ENCODE data around the gene CBLN3. TPM values are rescaled to one million over a fixed set of nuclear protein-coding genes. Genes with fewer than 3 reads are reported as not detected.

Gene CBLN3
- total and polyA plus RNA-seq, 2 donors (not counting 1 experiment from before 2014, with no cell fraction given) = 2.7 to 5.3 TPM

GRCh38 chr14:24399447-24399822 is 30.0 kb downstream of the CBLN3 start:
- Histone ChIP-seq H3K9ac (ENCODE audit: insufficient read depth, low read length) (no peak overlapping the region), H3K79me2 (ENCODE audit: control insufficient read depth, insufficient read depth, low read length) (no peaks in the 10 kb centered on the region), H2AFZ (ENCODE audit: low read length) (peak overlapping the region; percentile 38), H3K4me3 (replicated peaks in 1 of 4; ENCODE audit: control extremely low read depth in 1 of 4, insufficient read depth in 1 of 4, low read depth in 3 of 4, low read length in 4 of 4) (peak overlapping the region; percentile 51 to 71 (median 58)), H3K36me3 (ENCODE audit: control insufficient read depth, insufficient read depth, low read length) (no peaks in the 10 kb centered on the region), H4K20me1 (ENCODE audit: control insufficient read depth, extremely low read depth, insufficient read depth, low read length) (no peaks in the 10 kb centered on the region), H3K27me3 (ENCODE audit: control insufficient read depth, insufficient read depth, low read length) (no peaks in the 10 kb centered on the region), H3K9me3 (ENCODE audit: control insufficient read depth, insufficient read depth, low read depth, low read length) (no peaks in the 10 kb centered on the region), H3K4me1 (ENCODE audit: control insufficient read depth, extremely low read depth, insufficient read depth, low read length) (peaks cover 11% of the 10 kb centered on the region), H3K27ac (ENCODE audit: insufficient read depth, low read length) (no peak overlapping the region), H3K4me2 (ENCODE audit: extremely low read depth, insufficient read depth, low read length) (peak overlapping the region; percentile 77)
- DNase-seq (ENCODE audit: low read depth in 2 of 2) = no peak
- TF ChIP-seq EZH2 (IDR thresholded peaks at IDR 0.05; ENCODE audit: low read length, missing control alignments) (no peak), CTCF (conservative IDR thresholded peaks at IDR 0.05 in 1 of 2, IDR thresholded peaks at IDR 0.05 in 1 of 2; ENCODE audit: low read depth in 1 of 2, low read length in 2 of 2) (no peak)

GRCh38 chr14:24398653-24399446 is 30.6 kb downstream of the CBLN3 start, which contains the start of gene NYNRIN:
TSS of gene NYNRIN (plus strand) at chr14:24399003. CDS start at chr14:24399247, 244 bp downstream.
- Histone ChIP-seq H3K27me3 (ENCODE audit: control insufficient read depth, insufficient read depth, low read length) (no peaks in the 10 kb centered on the region), H3K27ac (ENCODE audit: insufficient read depth, low read length) (no peak within 1 kb of the TSS), H3K4me1 (ENCODE audit: control insufficient read depth, extremely low read depth, insufficient read depth, low read length) (peaks cover 11% of the 10 kb centered on the region), H3K4me2 (ENCODE audit: extremely low read depth, insufficient read depth, low read length) (peak within 1 kb of the TSS; percentile 77), H3K9me3 (ENCODE audit: control insufficient read depth, insufficient read depth, low read depth, low read length) (no peaks in the 10 kb centered on the region), H3K9ac (ENCODE audit: insufficient read depth, low read length) (peak within 1 kb of the TSS; percentile 27), H2AFZ (ENCODE audit: low read length) (peak within 1 kb of the TSS; percentile 38), H3K79me2 (ENCODE audit: control insufficient read depth, insufficient read depth, low read length) (no peaks in the 10 kb centered on the region), H3K4me3 (replicated peaks in 1 of 4; ENCODE audit: control extremely low read depth in 1 of 4, insufficient read depth in 1 of 4, low read depth in 3 of 4, low read length in 4 of 4) (peak within 1 kb of the TSS; percentile 51 to 71 (median 58)), H4K20me1 (ENCODE audit: control insufficient read depth, extremely low read depth, insufficient read depth, low read length) (no peaks in the 10 kb centered on the region), H3K36me3 (ENCODE audit: control insufficient read depth, insufficient read depth, low read length) (no peaks in the 10 kb centered on the region)
- DNase-seq (ENCODE audit: low read depth in 2 of 2) = peak; percentile 37 to 49
- TF ChIP-seq EZH2 (IDR thresholded peaks at IDR 0.05; ENCODE audit: low read length, missing control alignments) = no peak
- TF ChIP-seq CTCF (conservative IDR thresholded peaks at IDR 0.05 in 1 of 2, IDR thresholded peaks at IDR 0.05 in 1 of 2; ENCODE audit: low read depth in 1 of 2, low read length in 2 of 2) = no peak

GRCh38 chr14:24398293-24398652 is 31.2 kb downstream of the CBLN3 start:
- Histone ChIP-seq H3K27me3 (ENCODE audit: control insufficient read depth, insufficient read depth, low read length) (no peaks in the 10 kb centered on the region), H3K4me3 (replicated peaks in 1 of 4; ENCODE audit: control extremely low read depth in 1 of 4, insufficient read depth in 1 of 4, low read depth in 3 of 4, low read length in 4 of 4) (peak overlapping the region in 2 of 4 experiments; percentile 37 to 71), H3K9ac (ENCODE audit: insufficient read depth, low read length) (no peak overlapping the region), H3K9me3 (ENCODE audit: control insufficient read depth, insufficient read depth, low read depth, low read length) (no peaks in the 10 kb centered on the region), H3K4me2 (ENCODE audit: extremely low read depth, insufficient read depth, low read length) (no peak overlapping the region), H3K36me3 (ENCODE audit: control insufficient read depth, insufficient read depth, low read length) (no peaks in the 10 kb centered on the region), H3K4me1 (ENCODE audit: control insufficient read depth, extremely low read depth, insufficient read depth, low read length) (peaks cover 7% of the 10 kb centered on the region), H3K79me2 (ENCODE audit: control insufficient read depth, insufficient read depth, low read length) (no peaks in the 10 kb centered on the region), H2AFZ (ENCODE audit: low read length) (no peak overlapping the region), H4K20me1 (ENCODE audit: control insufficient read depth, extremely low read depth, insufficient read depth, low read length) (no peaks in the 10 kb centered on the region), H3K27ac (ENCODE audit: insufficient read depth, low read length) (no peak overlapping the region)
- peak in 1 of 2 donors; percentile 29 for DNase-seq (ENCODE audit: low read depth in 2 of 2)
- no peak for TF ChIP-seq EZH2 (IDR thresholded peaks at IDR 0.05; ENCODE audit: low read length, missing control alignments)
- no peak for TF ChIP-seq CTCF (conservative IDR thresholded peaks at IDR 0.05 in 1 of 2, IDR thresholded peaks at IDR 0.05 in 1 of 2; ENCODE audit: low read depth in 1 of 2, low read length in 2 of 2)

Measured in fibroblast of lung (primary cell).